Astrocyte of the cerebellum (primary cell): ENCODE results near the gene FSTL4.

ENCODE experiments used
- DNase-seq: peaks from one replicate; pipeline ENCODE4 v3.0.0-alpha.2; 2011; ENCODE audit warnings: low read depth
- H3K4me3 ChIP-seq: 2 replicates; pipeline ENCODE4 v1.5.1; 2011; ENCODE audit warnings: mild to moderate bottlenecking, low read depth, low read length, moderate library complexity
- CTCF ChIP-seq: IDR thresholded peaks from 2 replicates; pipeline ENCODE4 v1.5.1; 2012; ENCODE audit warnings: low read length, low read depth, moderate library complexity, mild to moderate bottlenecking; ENCODE audit errors: missing control alignments
- in situ Hi-C: cut with HindIII; loops from 2 replicates; pipeline ENCODE4 v1.10.0; 2017; ENCODE audit warnings: low sequenced_read_pairs

The FSTL4 gene

GRCh38 chr5:133603711-133604110, 8.6 kb downstream of the FSTL4 start:
- no peak for TF ChIP-seq CTCF
- no peak for DNase-seq
- in situ Hi-C loops = no loop called here

GRCh38 chr5:133602835-133603380, 9.4 kb downstream of the FSTL4 start:
- DNase-seq = no peak
- in situ Hi-C loops = no loop called here
- TF ChIP-seq CTCF = no peak
- H3K4me3 ChIP-seq = no peak overlapping the region

More at GRCh38 chr5:133603711-133604110, 8.6 kb downstream of the FSTL4 start:
- H3K4me3 ChIP-seq = no peak overlapping the region

- in situ Hi-C loops = no loop called here
- no peak overlapping the region for H3K4me3 ChIP-seq
- TF ChIP-seq CTCF = no peak
- DNase-seq = no peak
Measured at GRCh38 chr5:133599600-133599999, 12.7 kb downstream of the FSTL4 start.

GRCh38 chr5:133599044-133599443, 13.3 kb downstream of the FSTL4 start:
- no peak for TF ChIP-seq CTCF
- H3K4me3 ChIP-seq = no peak overlapping the region
- in situ Hi-C loops = no loop called here
- DNase-seq = no peak

GRCh38 chr5:133596049-133596448, 16.3 kb downstream of the FSTL4 start:
- in situ Hi-C loops = no loop called here
- H3K4me3 ChIP-seq = no peak overlapping the region
- no peak for DNase-seq
- TF ChIP-seq CTCF = no peak

- no peak overlapping the region for H3K4me3 ChIP-seq
- TF ChIP-seq CTCF = no peak
- no peak for DNase-seq
- in situ Hi-C loops = no loop called here
Measured at GRCh38 chr5:133595465-133595864, 16.9 kb downstream of the FSTL4 start.
